Central memory CD4-positive, alpha-beta T cell (primary cell): ENCODE data around the gene MAT2A.
"Not testable (repeated sequence)": the region's sequence is repeated elsewhere in the genome, so short reads cannot be mapped to it uniquely, and the experiment has no call there.

Experiments
- DNase-seq: peaks from one replicate; pipeline ENCODE4 v3.0.0; 2022

MAT2A gene

DNA sequence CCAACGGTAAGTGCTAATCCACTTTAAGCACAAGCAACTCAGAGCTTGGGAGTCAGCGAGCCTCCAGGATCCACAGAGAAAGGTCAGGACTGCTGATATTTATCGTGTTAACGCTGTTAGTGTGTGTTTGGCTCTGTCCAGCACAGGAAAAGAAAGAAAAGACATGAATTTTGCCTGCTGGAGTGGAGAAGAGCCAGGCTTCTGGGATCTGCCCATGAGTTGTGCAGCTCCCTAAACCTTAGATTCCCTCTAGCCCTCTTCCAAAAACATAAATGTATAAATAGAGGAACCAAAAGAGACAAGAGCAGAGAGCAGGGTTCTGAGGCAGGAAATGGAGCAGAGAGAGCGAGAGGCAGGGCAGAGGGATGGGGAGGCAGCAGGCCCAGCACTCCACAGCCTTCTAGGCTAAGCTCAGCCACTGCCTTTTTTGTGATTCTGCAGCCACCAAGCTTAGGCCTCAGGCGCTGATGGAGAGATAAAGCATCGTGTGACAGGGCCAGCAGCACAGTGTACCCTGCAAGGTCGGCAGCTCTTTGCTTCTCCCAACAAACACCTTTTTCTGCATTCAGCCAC is 14.5 kb upstream of the MAT2A start:
- no peak for DNase-seq

DNA sequence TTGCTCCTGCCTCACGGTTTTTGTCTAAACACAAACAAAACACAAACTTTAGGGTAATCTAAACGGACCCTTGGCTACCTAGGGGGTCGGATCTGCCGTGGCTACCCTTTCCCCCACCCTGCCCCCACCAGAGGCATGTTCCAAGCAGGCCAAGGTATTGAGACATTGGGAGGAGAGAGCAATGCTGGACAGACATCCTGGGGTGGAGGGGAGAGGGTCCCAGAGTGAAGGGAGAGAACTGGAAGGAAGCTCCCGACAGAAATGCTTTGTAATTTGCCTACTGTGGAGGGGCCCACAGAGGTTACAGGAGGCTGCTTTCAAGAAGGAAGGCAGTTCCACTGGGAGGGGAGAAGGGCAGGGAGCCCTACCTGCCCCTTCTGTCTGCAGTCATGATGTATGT is 13.9 kb upstream of the MAT2A start:
- no peak for DNase-seq

GRCh38 chr2:85525567-85525966 is 13.4 kb upstream of the MAT2A start:
- no peak for DNase-seq

GRCh38 chr2:85527787-85528186 is 11.2 kb upstream of the MAT2A start:
- no peak for DNase-seq

DNA sequence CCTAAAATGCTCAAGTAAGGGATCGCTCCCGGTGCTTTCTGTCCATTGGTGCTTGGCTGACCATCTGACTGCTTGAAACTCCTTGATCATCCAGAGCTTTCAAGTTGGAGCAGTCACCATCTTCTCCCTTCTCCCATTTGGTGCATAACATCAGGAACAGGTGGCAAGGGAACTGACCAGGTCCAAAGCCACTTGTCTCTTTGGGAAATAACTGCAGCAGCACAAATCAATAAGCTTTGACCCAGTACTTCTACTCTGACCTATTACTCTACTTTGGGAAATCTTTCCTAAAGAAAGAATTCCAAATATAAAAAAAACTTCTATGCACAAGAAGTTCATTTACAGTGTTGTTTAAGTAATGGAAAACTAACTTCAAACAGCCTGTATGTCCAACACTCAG is 10.6 kb upstream of the MAT2A start:
- no peak for DNase-seq

GRCh38 chr2:85529809-85530208 is 9.2 kb upstream of the MAT2A start:
- no peak for DNase-seq

- no peak for DNase-seq
Measured at GRCh38 chr2:85531589-85531988, 7.4 kb upstream of the MAT2A start.

DNA sequence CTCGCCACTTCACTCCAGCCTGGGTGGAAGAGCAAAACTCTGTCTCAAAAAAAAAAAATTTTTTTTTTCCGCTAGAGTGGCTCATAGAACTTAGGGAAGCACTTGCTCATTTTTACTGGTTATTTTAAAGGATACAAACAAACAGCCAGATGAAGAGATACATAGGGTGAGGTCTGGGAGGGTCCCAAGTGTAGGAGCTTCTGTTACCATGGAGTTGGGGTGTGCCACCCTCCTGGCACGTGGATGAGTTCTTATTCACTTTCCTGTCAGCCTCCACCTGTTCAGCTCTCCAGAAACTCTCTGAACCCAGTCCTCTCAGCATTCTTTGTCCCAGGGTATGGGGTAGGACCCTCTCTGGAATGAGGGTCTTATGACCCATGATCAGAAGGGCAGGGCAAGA is 4.9 kb upstream of the MAT2A start:
- DNase-seq = no peak

DNA sequence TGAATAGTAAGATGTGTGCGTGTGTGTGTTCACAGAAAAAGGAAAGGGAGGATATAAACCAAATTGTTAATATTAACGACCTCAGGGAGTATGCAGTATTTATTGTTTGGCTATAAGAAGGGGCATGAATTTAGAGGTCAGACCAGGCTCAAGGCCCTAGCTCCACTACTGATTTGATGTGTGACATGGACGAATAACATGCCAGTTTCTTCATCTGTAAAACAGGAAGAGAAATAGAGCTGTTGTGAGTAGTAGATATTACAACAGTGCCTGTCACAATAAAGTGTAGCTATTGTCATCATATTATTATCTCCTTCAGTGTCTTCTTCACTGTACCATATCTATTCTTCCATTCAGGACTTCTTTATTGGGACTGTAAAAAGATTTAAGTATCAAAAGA is 4.1 kb upstream of the MAT2A start:
- no peak for DNase-seq

- DNase-seq = no peak
Measured at GRCh38 chr2:85536479-85536878, 2.5 kb upstream of the MAT2A start.

DNA sequence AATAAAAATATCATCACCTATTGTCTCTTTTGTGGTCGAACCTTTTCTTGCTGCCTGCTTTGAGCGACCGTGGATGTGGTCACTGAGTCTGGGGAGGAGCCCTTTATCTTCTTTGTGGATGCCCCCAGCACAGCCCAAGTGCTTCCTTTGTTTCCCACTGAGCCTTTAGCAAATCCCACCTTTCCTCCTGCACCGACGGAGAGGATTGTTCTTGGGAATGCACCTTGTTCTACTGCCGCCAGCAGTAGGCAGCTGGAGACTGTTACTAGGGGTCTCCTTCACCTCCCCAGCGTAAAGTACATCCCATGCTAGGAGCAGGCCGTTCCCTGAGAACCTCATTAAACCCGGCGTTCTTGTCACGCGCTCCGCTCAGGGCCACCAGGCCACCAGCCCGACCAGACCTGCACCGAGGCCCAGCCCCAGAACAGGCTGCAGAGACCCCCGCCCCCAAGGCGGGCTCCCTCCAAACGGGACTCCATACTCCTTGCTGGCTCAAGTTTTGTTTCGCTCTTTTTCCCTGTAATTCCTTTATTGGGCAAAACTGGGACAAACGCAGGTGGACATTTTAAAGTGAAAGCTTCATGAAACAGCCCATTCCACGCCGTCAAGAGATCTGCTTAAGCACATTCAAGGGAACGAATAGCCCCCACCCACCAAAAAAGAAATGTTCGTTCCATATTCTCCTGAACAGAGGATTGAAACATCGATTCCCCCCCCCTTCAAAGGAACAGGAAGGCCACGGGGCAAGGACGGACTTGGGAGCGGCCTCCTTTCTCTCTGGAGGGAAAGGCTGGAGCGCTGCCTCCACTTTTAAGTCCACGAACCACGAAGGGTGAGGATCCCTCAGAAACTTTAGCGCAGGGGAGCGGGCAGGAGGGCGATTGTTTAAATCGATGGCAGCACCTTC is 1.1 kb upstream of the MAT2A start:
- peak; percentile 12 for DNase-seq

DNA sequence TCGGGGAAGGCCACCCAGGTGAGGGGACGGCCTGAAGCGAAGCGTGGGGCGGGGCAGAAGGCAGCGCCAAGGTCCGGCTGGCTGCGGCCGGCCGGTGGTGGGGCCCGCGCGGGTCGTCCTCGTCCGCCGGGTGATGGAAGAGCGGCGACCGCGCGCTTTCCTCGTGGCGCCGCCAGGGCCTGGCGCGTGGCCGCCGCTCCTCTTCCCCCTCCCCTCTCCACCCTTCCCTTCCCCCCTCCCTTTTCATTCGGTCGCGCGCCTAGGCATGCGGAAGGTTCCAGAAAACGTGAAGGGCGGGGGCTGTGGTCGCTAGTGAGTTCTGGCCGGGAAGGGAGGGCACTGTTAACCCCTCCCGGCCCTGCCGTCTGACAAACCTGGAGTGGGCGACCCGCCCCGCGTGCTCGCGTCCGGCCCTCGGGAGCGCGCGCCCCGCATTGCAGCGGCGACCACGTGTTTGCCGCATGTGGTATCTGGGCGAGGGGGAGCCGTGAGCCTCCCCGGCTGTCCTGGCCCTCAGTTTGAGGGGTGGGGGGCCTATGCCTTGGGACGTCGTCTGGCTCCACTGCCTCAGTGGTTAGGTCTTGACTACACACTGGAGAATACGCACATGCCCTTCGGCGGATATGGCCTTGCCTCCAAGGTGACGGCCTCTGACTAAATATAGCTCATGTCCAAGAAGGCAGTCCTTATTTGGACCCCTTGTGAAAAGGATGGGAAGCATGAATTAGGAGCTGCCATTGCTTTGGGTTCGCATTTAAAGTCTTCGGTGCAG is 579 bp downstream of the MAT2A start:
- peak; percentile 61 for DNase-seq

GRCh38 chr2:85540133-85540648 is 1.2 kb downstream of the MAT2A start:
- no peak for DNase-seq

DNA sequence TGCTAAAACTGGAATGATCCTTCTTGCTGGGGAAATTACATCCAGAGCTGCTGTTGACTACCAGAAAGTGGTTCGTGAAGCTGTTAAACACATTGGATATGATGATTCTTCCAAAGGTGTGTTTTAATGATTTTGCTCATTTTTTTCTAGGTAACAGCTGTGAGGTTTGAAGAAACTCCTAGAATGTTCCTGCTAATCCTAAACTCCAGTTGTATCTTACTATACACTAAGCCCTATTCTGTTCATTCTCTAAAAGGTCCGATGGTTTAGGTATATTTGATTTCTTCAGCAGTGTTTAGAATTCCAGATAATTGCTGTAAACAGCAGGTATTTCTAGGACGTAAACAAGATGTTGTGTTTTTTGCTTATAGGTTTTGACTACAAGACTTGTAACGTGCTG is 2.3 kb downstream of the MAT2A start:
- no peak for DNase-seq

- DNase-seq = no peak
Measured at GRCh38 chr2:85541753-85542457, 2.9 kb downstream of the MAT2A start.

- no peak for DNase-seq
Measured at GRCh38 chr2:85542777-85543176, 3.8 kb downstream of the MAT2A start.

DNA sequence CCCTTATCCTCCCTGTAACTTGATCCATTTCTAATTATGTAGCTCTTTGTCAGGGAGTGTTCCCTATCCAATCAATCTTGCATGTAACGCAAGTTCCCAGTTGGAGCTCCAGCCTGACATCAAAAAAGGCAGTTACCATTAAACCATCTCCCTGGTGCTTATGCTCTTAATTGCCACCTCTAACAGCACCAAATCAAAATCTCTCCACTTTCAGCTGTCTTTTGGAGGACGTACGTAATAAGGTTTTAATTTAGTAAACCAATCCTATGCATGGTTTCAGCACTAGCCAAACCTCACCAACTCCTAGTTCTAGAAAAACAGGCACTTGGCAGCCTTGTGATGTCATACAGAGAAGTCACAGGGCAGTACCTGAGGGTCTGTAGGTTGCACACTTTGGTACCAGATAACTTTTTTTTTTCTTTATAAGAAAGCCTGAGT is 5.3 kb downstream of the MAT2A start:
- not testable (repeated sequence) for DNase-seq

DNA sequence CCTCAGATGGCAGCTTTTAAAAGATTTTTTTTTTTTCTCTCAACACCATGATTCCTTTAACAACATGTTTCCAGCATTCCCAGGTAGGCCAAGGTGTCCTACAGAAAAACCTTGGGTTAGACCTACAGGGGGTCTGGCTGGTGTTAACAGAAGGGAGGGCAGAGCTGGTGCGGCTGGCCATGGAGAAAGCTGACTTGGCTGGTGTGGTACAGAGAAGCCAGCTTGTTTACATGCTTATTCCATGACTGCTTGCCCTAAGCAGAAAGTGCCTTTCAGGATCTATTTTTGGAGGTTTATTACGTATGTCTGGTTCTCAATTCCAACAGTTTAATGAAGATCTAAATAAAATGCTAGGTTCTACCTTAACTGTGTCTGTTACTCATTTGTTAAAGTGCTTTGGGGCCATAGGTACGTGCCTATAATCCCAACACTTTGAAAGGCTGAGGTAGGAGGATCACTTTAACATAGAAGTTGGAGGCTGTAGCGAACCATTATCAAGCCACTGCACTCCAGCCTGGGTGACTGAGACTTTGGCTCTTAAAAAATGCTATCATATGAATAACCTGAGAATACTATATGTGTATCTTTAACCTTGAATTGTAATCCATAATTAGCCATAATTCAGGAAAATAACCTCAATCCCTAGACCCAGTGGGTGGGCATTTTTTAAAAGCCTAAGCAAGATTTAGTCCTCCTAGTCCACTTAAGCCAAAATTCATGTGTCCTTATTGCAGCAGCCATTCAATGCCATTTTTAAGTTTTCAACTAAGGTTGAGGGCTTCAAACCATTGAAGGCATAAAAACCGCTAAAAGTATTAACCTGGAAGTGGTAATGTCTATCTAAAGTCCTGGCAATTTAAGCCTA is 6.2 kb downstream of the MAT2A start:
- not testable (repeated sequence) for DNase-seq

DNA sequence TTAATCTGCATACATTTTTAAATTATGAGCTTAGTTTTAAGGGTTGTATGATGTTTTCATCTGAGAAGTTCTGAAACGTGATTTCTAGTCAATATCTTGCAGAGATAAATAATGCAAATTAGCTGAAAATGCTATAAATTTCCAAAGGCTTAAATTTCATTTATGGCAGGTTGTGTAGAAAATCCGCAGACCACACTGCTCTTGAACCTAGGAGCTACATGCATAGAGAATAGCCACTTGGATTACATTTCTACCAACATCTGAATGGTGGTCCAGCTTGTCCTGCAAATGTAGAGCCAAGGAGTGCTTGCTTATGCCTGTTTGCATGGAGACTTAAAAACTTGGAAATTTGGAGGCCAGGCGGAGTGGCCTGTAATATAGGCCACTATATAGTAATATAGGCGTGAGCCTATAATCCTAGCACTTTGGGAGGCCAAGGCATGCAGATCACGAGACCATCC is 6.8 kb downstream of the MAT2A start:
- DNase-seq = no peak

DNA sequence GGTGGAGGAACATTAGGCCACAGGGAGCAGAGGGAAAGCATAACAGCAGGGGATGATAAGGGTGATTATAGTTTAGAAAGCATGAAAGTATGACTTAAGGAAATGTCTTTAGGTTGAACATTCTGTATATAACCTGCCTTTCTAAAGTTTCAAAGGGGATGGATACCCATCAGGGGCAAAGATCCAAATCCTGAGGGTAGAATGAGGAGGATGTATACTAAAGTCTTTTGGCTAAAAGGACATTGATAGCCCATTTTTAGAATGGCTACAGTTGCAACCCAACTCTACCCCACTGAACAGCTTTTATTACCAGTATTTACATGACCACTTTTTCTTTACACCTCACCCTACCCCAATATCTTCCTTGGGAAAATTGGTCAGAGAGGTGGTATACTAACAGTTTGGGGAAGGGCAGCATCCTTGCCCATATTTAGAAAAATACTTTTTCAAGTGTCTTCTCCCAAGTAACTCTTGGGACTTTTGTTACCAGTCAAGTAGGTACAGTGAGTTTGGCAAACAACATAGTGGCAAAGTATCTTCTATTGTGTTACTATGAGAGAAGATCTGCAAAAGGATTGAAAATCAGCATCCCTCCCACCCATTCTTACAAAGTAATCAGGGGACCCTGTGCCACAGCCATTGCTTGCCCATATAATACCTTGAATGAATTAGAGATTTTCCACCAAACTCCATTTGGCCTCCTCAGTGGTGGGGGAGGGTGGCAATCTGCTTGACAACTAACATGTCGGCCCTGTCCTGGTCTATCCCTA is 8.3 kb downstream of the MAT2A start:
- DNase-seq = no peak
